HG03521 (cell line): ENCODE data around the gene SKAP1.

Experiments
- ATAC-seq: cut with Tn5 transposase; IDR thresholded peaks from one replicate; pipeline ENCODE4 v1.9.1; 2021; ENCODE audit warnings: mild to moderate bottlenecking, moderate library complexity; ENCODE audit not compliant: unreplicated experiment

The SKAP1 gene

DNA sequence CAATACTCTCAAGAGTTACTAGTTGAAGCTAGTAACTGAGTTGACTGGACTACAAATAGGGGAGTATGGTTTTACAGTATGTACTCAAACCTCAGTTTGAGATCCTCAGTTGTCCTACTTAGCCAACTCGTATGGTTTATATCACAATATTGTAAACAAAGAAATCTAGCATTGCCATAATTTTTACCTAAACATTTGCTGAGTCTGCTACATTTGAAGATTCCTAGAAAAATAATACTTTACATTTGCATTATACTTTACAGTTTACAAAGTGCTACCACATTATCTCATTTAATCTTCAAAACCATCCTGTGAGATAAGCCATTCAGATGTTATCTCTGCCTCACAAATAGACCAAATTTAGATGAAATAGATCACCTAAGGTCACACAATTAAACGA lies 345.1 kb downstream of the SKAP1 start:
- ATAC-seq = no peak
